Islet of Langerhans (tissue), 1 donor: ENCODE results near the gene ERP27.
A peak's percentile ranks its signal among the peaks of the same experiment; 100 is the strongest.

ENCODE experiments used
- FAIRE-seq: peaks from one replicate; lab custom pipeline; 2011; peaks lifted over from hg19 to GRCh38; lab: Jason Lieb, UNC

ERP27 gene

DNA sequence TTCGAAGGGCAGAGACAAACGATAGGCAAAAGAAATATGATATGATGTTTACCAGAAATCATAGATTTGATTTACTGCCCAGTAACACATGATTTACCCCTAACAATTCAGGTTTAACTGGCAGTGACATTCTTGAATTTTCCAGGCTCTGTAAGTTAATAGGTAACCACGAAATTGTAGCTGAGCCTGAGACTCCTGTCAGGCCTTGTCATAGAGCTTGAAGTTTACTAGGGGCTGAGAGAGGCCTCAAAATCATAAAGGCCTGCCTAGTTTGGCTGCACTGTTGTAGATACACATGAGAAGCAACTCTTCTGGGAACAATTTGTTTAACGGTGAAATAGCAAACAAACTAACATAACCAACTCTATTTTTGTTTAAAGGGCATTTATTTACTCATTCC, 3.3 kb downstream of the ERP27 start:
- peak; percentile 64 for FAIRE-seq

DNA sequence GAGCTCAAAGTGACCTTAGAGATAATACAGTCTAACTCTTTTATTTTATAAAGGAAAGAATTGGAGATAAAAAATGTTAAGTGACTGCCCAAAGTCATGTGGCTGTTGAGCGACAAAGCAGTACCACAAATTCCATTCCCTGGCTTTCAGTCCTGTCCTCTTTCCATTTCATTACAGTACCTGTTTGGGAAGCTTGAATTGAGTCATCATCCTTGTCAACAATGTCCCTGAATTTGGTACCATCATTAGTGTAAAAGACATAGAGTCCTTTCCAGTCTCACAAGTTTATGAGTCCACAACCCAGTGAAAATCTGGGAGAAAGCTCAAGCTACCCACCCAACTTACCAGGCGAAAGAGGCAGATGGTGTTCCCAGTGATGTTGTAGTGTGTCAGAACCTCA, 3.8 kb downstream of the ERP27 start:
- FAIRE-seq = no peak

DNA sequence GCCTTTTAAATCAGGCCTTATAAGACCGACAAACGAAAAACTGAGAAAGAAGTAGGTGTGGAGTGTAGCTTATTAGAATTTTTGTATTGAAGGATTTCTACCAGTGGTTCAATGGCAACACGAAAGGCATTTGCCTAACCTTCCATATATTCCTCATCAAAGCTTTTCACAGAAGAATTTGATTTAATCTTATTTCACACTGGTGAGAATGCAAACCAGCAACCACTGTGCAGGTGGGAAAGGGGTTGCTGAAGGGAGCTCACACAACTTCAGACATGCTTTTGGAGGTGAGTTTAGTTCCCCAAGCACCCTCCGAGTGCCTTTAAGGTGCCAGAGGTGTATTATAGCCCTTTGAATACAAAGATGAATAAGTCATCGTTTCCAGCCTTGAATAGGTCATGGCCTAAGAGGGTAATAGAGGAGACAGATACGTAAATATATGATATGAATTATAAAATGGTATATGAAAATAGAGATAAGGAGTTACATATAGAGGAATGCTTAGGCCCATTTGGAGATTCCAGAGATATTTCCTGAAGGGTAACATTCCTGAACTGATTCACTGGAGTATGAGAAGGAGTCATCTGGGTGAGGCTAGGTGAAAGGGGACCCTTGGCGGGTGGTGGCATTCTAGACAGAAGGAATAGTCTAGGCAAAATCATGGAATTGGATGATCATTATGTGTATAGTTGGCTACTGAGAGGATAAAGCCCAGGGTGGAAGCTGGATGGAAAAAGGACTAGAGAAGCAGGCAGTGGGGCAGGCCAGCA, 6.4 kb downstream of the ERP27 start:
- no peak for FAIRE-seq

DNA sequence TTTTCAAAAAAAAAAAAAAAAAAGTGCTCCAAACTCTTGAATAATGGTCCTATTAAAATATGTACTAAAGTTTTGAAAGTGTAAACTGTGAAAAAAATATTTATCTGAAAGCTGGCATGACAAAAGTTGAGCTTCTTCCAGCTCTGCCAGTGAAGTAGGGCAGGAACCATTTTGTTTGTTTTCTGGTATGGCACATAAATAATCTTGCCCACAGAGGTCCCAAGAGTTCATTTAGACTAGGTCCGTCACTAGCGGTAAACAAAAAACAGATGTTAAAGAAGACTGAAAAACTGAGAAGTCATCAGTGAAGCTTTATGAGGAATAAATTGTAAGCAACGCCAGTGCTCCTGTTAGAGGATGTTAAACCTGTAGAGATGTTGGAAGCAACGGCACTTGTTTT, 7.0 kb downstream of the ERP27 start:
- FAIRE-seq = no peak

DNA sequence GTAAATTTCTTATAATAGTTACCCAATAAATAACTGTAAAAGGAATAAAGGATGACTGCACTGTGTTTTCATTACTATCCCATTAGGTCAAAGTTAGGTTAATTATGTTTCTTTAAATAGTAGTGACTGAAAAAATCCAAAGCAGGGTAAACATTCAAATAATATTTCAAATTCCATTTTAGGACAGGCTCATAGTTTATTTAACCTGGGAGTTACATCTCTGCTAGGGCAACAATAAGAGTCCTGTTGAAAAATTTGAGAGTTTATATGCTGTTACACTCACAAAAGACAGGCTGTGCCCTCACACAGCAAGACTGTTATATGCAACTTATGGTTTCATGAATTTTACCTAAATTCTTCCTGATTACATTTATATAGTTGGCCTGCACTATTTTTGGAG, 8.0 kb downstream of the ERP27 start:
- no peak for FAIRE-seq

DNA sequence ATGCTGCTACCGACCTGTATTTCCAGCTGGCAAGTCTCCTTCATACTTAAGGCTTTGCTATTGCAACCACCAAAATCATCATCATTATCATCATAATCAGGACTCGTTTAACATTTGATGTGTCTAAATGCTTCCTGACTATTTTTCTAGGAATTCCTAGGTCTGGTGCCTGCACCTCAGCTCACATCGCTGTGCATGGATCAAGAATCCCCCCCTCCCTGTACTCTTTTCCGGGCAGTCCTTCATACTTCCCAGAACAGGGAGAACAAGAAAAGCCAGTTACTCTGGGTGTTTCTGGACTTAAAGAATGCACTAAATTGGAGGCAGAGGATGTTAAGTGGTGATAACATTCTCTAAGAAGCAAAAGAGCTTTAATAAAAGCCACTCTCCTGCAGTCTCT, 9.4 kb downstream of the ERP27 start:
- FAIRE-seq = peak; percentile 60

DNA sequence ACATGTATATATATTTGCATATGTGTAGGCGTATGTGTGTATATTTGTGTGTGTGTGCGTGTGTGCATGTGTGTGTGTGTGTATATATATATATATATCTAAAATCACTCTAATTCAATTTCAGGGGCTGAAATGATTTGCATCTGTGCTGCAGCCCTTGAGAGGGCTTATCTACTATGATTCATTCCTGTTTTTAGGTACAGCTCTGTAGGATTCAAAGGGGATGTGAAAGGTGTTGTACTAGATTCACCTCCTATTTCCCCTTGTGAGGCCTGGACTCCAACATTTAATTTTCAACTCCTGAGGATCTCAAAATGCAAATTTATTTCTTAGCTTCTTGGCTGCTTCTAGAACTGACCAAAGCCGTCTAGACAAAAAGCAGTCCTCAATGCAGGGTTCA, 11.1 kb downstream of the ERP27 start:
- FAIRE-seq = no peak

DNA sequence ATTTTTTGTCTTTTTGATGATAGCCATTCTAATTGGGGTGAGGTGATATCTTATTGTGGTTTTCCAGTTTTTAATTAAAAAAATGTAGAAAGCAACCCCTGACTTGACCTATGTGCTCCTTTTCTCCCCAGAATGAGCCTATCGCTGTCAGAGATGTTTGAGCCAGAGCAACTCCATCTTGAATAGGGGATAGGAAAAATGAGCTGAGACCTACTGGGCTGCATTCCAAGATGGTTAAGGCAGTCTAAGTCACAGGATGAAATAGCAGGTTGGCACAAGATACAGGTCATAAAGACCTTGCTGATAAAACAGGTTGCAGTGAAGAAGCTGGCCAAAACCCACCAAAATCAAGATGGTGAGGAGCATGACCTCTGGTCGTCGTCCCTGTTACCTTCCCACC, 13.8 kb downstream of the ERP27 start:
- FAIRE-seq = no peak

DNA sequence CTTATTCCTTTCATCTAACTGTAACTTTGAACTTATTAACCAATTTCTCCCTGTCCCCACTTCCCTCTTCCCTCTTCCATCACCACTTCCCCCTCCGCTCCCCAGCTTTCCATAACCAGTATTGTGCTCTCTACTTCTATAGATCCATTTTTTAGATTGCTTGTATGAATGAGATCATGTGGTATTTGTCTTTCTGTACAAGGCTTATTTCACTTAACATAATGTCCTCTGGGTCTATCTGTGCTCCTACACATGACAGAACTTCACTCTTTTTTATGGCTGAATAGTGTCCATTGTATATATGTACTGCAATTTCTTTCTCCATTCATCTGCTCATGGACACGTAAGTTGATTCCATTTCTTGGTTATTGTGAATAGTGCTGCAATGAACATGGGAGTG, 14.4 kb downstream of the ERP27 start:
- no peak for FAIRE-seq

DNA sequence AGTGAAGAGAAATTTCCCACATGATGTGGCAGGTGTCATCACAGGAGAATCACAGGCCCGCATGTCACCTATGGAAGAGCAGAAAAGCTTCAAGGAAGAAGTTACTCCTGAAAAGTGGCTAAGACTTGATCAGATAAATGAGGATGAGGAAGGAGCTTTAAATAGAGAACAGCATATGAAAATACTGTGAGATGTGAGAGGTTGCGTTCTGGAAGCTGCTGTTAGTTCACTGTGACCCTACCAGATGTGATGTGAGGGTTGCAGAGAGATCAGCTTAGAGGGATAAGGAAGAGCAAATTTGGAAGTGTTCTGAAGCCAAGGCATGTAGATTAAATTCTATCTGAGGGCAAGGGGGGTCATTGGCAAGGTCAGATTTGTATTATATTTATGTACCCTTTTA, 17.1 kb downstream of the ERP27 start:
- FAIRE-seq = no peak

DNA sequence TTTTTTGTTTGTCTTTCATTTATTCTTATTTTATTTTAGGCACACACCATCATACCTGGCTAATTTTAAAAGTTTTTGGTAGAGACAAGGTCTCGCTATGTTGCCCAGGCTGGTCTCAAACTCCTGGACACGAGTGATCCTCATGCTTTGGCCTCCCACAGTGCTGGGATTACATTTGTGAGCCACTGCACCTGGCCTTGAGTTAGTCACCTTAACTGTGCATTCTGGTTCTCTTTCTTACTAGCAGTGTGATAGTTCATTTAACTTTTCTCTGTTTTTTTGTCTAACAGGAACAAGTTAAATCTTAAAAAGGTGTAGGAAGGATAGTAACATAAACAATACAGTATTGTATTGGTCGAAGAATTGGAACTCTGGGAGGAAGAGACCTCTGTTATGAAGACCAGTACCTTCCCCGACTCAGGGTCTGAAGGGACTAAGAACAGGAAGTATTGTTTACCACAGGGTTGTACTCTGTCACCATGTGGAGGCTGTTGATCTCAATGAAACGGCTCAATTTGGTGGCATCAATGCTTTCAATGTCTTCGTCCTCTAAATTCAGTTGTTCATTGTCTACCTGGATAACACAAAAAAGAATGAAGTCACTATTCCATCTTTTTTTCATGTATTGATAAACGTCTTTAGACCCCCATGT, 17.7 kb downstream of the ERP27 start:
- FAIRE-seq = no peak

DNA sequence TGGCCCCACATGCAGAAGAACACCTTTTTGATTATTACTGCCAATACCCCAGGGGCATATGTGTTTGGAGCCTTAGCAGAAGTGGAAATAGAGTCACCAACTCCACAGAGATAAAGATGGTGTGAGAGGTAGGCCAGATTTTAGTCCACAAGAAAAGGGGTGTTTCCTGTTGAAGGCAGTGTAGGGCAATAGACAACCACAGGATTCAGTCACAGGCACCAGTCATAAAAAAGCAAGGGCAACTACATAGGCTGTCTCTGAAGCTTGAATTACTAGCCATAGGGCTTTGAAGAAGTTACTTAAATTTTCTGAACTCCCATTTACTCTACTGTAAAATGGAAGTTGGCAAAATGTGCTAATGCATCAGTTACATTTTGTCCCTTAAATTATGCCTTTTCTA, 18.9 kb downstream of the ERP27 start:
- no peak for FAIRE-seq

DNA sequence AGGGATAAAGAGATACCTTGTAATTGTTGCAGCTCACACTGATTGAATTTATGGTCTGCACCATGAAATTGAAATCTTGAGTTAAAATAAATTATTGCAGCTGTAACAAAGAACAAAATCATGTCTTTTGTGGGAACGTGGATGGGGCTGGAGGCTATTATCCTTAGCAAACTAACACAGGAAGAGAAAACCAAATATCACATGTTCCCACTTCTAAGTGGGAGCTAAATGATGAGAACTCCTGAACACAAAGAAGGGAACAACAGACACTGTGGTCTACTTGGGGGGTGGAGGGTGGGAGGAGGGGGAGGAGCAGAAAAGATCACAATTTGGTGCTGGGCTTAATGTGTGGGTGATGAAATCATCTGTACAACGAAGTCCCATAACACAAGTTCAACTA, 22.6 kb downstream of the ERP27 start:
- no peak for FAIRE-seq

DNA sequence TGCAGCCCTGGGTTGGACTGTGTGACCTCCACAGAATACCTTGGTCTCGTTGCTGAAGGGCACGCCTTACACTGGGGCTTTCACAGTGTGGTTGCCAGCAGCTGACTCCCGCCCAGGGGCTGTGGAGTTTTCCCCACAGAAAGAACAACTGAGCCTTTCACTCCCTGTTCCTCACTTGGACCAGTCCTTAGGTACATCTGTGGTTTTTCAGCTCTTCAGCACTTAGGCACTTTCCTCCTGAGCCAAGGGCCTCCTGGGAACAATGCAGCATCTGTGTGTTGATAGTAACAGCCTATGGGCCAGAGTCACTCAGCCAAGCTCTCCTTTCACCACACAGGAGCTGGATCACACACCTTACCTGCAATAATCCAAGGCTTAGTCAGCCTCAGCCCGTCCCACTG, 25.0 kb downstream of the ERP27 start:
- no peak for FAIRE-seq

DNA sequence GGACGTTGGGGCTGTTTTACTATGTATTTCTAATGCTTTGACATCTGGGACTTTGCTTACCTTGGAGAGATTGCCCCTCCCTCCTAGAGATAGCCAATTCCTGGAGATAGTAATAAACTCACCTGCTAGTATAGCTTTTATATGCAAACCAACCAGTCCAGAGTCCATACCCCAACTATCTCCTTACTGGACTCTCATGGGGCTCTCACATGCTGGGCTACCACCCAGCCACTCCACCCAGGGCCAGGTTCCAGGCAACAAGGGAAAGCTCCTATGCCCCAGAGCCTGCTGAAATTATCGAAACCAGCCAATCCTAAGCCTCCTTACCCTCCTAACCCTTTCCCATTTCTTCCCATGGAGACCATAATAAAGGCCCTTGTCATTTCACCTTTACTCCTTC, 27.2 kb downstream of the ERP27 start:
- no peak for FAIRE-seq

DNA sequence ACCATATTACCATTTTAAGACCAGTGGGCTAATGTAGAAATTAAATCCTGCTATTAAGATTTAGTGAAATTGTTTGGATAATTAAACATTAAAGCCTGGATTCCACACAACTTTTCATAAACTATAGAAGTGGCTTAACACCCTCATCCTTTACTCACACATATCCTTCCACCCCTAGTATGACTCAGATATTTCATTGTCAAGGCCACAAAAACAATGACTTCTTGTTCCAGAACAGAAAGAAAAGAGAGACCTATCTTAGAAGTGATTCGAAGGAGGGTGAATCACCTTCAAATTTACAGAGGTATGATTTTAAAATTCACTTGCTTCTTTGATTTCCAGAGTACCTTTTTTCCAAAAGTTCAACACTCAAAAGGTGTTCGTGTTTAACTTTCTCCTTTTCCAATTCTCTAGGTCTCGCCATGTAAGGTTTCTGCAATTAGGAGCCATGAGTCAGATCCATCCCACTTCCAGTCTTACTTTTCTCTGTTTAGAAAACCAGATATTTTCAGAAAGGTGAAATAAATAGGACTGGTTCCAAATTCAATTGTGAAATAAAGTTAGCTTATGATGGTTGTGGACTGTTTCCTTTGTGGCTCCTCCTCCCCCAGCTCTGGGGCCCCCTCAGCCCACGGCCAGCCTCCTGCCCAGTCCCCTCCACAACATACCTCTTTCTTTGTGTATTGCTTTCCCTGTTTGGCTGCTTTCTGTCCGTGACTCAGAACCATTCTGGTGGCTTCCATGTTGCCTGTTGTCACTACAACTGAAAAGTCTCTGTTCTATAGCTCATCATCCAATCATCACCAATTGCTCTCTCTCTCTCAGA, 28.0 kb downstream of the ERP27 start:
- no peak for FAIRE-seq

DNA sequence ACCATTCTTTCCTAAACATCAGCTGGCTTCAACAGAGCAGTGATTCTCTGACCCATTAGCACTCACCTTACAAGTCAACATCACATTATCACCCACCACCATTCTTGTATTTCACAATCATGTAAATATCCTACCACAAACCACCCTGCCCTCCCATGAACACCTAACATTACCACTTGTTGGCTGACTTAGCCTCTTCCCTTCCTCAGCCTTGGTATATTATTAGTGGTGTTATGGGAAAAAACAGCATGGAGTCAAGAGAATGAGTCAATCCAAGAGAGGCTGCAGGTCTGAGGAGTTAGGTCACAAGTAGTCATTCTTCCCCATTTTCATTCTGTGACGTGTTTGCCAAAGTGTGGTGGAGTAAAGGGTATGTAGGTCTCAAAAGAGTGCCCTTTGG, 30.4 kb downstream of the ERP27 start:
- no peak for FAIRE-seq

DNA sequence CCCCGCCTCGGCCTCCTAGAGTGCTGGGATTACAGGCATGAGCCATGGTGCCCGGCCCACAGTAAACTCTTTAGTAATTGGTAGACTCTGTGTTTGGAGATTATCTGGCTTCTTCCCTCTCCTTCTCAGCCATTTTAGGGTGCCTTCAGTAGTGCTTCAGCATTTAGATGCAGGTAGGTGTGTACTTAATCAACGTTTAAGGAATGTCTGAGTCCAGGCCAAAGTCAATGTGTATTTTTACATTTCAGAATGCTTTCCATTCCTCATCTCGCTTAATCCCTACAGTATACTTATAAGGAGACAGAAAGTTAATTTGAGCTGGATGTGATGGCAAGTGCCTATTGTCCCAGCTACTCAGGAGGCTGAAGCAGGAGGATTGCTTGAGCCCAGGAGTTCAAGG, 32.2 kb downstream of the ERP27 start:
- FAIRE-seq = no peak

DNA sequence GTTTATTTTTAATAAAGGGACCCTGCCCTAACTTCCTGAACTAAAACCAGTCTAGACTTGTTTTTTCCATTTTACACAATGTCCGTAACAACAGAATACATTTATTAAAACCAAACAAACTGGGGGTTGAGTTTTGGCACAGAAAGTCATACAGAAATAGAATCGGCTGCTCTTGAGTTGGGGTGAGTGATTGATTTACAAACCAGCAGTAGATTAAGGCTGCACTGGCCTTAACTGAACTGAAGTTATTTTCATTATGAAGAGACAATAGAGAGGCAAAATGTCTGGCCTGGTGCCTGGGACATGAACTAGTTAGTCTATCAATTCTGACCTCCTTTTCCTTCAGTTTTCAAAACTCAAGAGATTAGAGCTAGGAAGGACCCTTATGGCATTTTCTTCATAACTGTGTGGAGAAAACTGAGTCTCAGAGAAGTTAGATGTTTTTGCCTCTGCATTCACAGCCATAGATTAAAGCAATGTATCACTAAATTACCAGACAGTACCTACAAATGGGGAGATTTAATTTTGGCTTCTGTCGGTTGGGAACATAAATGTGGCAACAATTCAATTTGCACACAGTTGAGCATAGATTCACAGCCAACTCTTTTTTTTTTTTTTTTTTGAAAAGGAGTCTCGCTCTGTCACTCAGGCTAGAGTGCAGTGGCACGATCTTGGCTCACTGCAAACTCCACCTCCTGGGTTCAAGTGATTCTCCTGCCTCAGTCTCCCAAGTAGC, 32.9 kb downstream of the ERP27 start:
- FAIRE-seq = no peak

DNA sequence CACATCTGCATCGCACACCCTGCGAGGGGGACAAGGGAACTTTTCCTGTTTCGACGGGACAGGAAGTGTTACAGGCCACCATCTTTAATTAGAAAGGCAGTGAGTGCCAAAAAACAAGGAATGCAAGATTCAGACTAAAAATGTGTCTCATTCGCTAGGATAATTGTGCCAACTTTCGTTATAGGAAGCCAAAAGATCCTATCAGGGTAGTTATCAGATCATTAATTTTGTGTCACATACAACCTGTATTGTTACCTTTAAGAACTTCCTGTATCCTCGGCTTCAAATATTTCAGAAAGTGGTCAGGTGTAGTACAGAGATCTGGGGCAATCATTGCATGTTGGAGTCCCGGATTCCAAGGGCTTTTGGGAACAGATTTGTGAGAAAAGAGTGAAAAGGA, 33.5 kb downstream of the ERP27 start:
- no peak for FAIRE-seq

DNA sequence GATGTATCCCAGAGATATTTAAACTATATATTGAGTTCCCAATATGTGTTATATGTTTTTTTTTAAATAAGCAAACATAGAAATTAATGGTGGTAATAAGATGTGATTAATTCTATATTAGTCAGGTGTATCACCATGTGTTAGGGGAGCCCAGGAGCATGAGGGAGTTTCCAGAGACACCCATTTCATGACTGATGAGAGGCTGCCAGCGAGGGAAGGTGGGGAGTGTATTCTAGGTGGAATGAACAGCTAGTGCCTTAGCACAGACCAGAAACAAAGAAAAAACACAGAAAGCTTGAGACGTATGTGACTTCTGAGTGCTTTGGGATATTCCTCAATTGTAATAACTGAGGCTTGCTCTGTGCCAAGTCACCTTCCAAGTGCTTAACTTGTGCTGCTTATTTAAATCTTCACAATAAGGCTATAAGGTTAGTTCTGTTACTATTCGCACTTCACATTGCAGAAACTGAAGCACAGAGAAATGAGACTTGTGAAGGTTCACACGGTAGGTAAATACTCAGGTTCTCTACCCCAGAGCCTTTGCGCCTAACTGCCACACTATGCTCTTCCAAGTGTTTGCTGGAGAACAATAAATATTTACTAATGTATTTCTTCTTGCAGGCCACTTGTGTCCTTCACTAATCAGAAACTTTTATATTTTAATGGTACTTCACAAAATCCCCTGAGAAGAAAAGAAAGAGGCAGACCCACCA, 34.8 kb downstream of the ERP27 start:
- FAIRE-seq = no peak

DNA sequence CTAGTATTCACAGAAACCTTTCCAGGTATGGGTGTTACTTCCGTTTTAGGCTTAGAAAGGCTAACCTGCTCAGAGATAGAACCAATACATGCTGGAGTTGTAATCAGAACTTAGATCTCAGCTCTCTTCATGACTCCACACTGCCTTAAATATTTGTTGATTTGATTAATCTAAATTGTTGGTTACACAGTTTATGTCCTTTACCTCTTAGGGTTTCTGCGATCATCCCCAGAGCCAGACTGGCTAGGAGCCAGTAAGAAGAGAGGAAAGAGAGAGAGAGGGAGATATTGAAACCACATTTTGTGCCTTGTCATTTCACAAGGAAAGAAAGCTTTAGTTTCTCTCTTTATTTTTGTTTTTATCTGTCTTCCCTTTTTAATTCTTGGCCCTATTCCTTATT, 35.9 kb downstream of the ERP27 start:
- peak; percentile 76 for FAIRE-seq
